Progenitor cell of endocrine pancreas (in vitro differentiated cells): ENCODE measurements around the gene ABCB4. TPM values are rescaled to one million over a fixed set of nuclear protein-coding genes. Genes with fewer than 3 reads are reported as not detected.

Source experiments
- DNase-seq: peaks from one replicate; pipeline ENCODE4 v3.0.0; 2021; ENCODE audit warnings: low spot score; ENCODE audit not compliant: unreplicated experiment
- H3K27ac Mint-ChIP-seq: 2 replicates; pipeline ENCODE4 v1.8.0; 2021; ENCODE audit warnings: mild to moderate bottlenecking, moderate library complexity, mixed read lengths
- H3K27me3 Mint-ChIP-seq: 2 replicates; pipeline ENCODE4 v1.8.0; 2021; ENCODE audit warnings: mixed read lengths
- H3K36me3 Mint-ChIP-seq: 2 replicates; pipeline ENCODE4 v1.8.0; 2022; ENCODE audit warnings: mixed read lengths; ENCODE audit not compliant: insufficient read depth
- H3K4me1 Mint-ChIP-seq: 2 replicates; pipeline ENCODE4 v1.8.0; 2021; ENCODE audit warnings: low read depth, mixed read lengths
- H3K4me3 Mint-ChIP-seq: 2 replicates; pipeline ENCODE4 v1.8.0; 2021; ENCODE audit warnings: low read depth, mild to moderate bottlenecking, moderate library complexity, mixed read lengths
- H3K9me3 Mint-ChIP-seq: 2 replicates; pipeline ENCODE4 v1.8.0; 2021; ENCODE audit warnings: low read depth, mixed read lengths
- CTCF ChIP-seq: fragments of 200-600 bp; sonication (generic); IDR thresholded peaks from one replicate; pipeline ENCODE4 v1.5.0; 2021; ENCODE audit warnings: antibody characterized with exemption, mild to moderate bottlenecking; ENCODE audit not compliant: unreplicated experiment
- total RNA-seq: library from RNA; stranded (reverse); gene quantifications from 2 replicates; pipeline ENCODE4 v1.2.1, GENCODE V29; 2021

ABCB4 gene
- total RNA-seq, 1 donor from 2014 or later: 0.65 TPM

- Mint-ChIP-seq H3K4me3 (no peak overlapping the region), H3K36me3 (no peaks in the 10 kb centered on the region)
Observed at GRCh38 chr7:87480386-87480785, 4.9 kb upstream of the ABCB4 start.

GRCh38 chr7:87479951-87480350 is 4.5 kb upstream of the ABCB4 start:
- no peak for DNase-seq
- H3K4me1 Mint-ChIP-seq: no peaks in the 10 kb centered on the region
- no peaks in the 10 kb centered on the region for H3K36me3 Mint-ChIP-seq
- TF ChIP-seq CTCF: no peak
- peaks cover 21% of the 10 kb centered on the region for H3K27me3 Mint-ChIP-seq
- H3K27ac Mint-ChIP-seq: no peak overlapping the region
- no peaks in the 10 kb centered on the region for H3K9me3 Mint-ChIP-seq
- no peak overlapping the region for H3K4me3 Mint-ChIP-seq

More at GRCh38 chr7:87480386-87480785, 4.9 kb upstream of the ABCB4 start:
- peaks cover 18% of the 10 kb centered on the region for H3K27me3 Mint-ChIP-seq
- H3K27ac Mint-ChIP-seq: no peak overlapping the region
- H3K4me1 Mint-ChIP-seq: no peaks in the 10 kb centered on the region
- H3K9me3 Mint-ChIP-seq: no peaks in the 10 kb centered on the region
- TF ChIP-seq CTCF: no peak
- no peak for DNase-seq

- no peaks in the 10 kb centered on the region for H3K4me1 Mint-ChIP-seq
- no peaks in the 10 kb centered on the region for H3K9me3 Mint-ChIP-seq
- DNase-seq: no peak
- H3K27me3 Mint-ChIP-seq: peaks cover 42% of the 10 kb centered on the region
- TF ChIP-seq CTCF: no peak
- H3K4me3 Mint-ChIP-seq: peak overlapping the region; percentile 32
- no peak overlapping the region for H3K27ac Mint-ChIP-seq
- H3K36me3 Mint-ChIP-seq: no peaks in the 10 kb centered on the region
Observed at GRCh38 chr7:87476179-87476557, 688 bp upstream of the ABCB4 start.

GRCh38 chr7:87474533-87475358 is 734 bp downstream of the ABCB4 start:
- Mint-ChIP-seq H3K27me3 (peaks cover 42% of the 10 kb centered on the region), H3K4me1 (no peaks in the 10 kb centered on the region), H3K4me3 (peak overlapping the region; percentile 55), H3K9me3 (no peaks in the 10 kb centered on the region), H3K36me3 (no peaks in the 10 kb centered on the region), H3K27ac (no peak overlapping the region)
- TF ChIP-seq CTCF: no peak
- no peak for DNase-seq

GRCh38 chr7:87473986-87474385 is 1.5 kb downstream of the ABCB4 start:
- Mint-ChIP-seq H3K4me1 (no peaks in the 10 kb centered on the region), H3K27ac (no peak overlapping the region), H3K9me3 (no peaks in the 10 kb centered on the region), H3K36me3 (no peaks in the 10 kb centered on the region), H3K4me3 (no peak overlapping the region), H3K27me3 (peaks cover 42% of the 10 kb centered on the region)
- no peak for DNase-seq
- no peak for TF ChIP-seq CTCF
